ENCODE results near the gene IL1R1. TPM values are rescaled to one million over a fixed set of nuclear protein-coding genes. Genes with fewer than 3 reads are reported as not detected.

Gene IL1R1
- total RNA-seq, 1 experiment from 2014 or later = 0.39 TPM

DNA sequence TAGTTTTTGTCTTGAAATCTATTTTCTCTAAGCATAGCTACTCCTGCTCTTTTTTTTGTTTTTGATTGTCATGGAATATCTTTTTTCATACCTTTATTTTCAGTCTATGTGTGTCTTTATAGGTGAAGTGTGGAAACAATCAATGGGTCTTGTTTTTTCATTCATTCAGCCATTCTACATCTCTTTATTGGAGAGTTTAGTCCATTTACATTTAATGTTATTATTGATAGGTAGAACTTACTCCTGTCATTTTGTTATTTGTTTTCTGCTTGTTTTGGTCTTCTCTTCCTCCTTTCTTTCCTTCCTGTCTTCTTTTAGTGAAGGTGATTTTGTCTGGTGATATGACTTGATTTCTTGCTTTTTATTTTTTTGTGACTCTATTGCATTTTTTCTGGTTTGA, 62.1 kb downstream of the IL1R1 start:
- H3K23ac ChIP-seq (ENCODE audit: insufficient read length, low read depth, low read length) = no peak overlapping the region
- H3K4me1 ChIP-seq (ENCODE audit: insufficient read depth, low read length) = no peaks in the 10 kb centered on the region
- H3K4me2 ChIP-seq (ENCODE audit: insufficient read depth, insufficient read length, low read length) = no peak overlapping the region
- no peak overlapping the region for H4K91ac ChIP-seq (ENCODE audit: insufficient read length, low read depth, low read length)
- Mint-ChIP-seq H3K27ac (no peak overlapping the region), H3K36me3 (ENCODE audit: insufficient read depth in 1 of 3, low read depth in 3 of 3) (no peaks in the 10 kb centered on the region; a peak in 1 of 7 replicates), H3K9me3 (peaks cover 2 to 7% of the 10 kb centered on the region in 2 experiments; a peak in 2 of 5 replicates), H3K27me3 (ENCODE audit: low read depth) (no peaks in the 10 kb centered on the region; the same call in 1 of the 2 replicates), H3K4me1 (peaks cover 5 to 6% of the 10 kb centered on the region in 2 experiments), H3K4me3 (no peak overlapping the region)
- DNase-seq = no peak
- no peak overlapping the region for H2BK20ac ChIP-seq (ENCODE audit: low read depth, low read length, poor library complexity, severe bottlenecking)
- no peak overlapping the region for H3T11ph ChIP-seq (ENCODE audit: low read length)
- no peak overlapping the region for H4K5ac ChIP-seq (ENCODE audit: insufficient read length, low read depth, low read length)
- H2BK15ac ChIP-seq (ENCODE audit: low read depth, low read length) = no peak overlapping the region
- TF ChIP-seq CTCF (conservative IDR thresholded peaks at IDR 0.05) = no peak
- no peaks in the 10 kb centered on the region for H3K79me1 ChIP-seq (ENCODE audit: insufficient read depth, low read depth, low read length, poor library complexity, severe bottlenecking)
- H2AFZ ChIP-seq (ENCODE audit: low read length) = no peak overlapping the region
- H3K18ac ChIP-seq (ENCODE audit: insufficient read length, low read depth, low read length) = no peak overlapping the region
- no peak overlapping the region for H3K14ac ChIP-seq (ENCODE audit: insufficient read depth, low read length)
- H4K20me1 ChIP-seq (ENCODE audit: control insufficient read depth, insufficient read depth, insufficient read length) = no peaks in the 10 kb centered on the region
- no peak overlapping the region for H2AK5ac ChIP-seq (ENCODE audit: insufficient read length, low read length)
- H3K27ac ChIP-seq (ENCODE audit: insufficient read length, low read depth, low read length) = no peak overlapping the region
- no peak overlapping the region for H3K56ac ChIP-seq (ENCODE audit: insufficient read length, low read depth, low read length)
- no peaks in the 10 kb centered on the region for H3K27me3 ChIP-seq (ENCODE audit: insufficient read depth, low read length)
- no peaks in the 10 kb centered on the region for H3K23me2 ChIP-seq (ENCODE audit: insufficient read length, low read depth, low read length, poor library complexity, severe bottlenecking)
- H3K9me3 ChIP-seq (ENCODE audit: control insufficient read depth, low read depth, low read length) = no peaks in the 10 kb centered on the region
- no peak overlapping the region for H3K9ac ChIP-seq (ENCODE audit: extremely low read depth, insufficient read length, low read length)
- no peak overlapping the region for H2BK5ac ChIP-seq (ENCODE audit: insufficient read length, low read length)
- H3K79me2 ChIP-seq (ENCODE audit: insufficient read depth, low read length) = no peaks in the 10 kb centered on the region
- H4K8ac ChIP-seq (replicated peaks; ENCODE audit: insufficient read length, low read depth, low read length) = no peak overlapping the region
- no peak overlapping the region for H3K4ac ChIP-seq (ENCODE audit: low read depth, low read length)
- no peak overlapping the region for H2BK12ac ChIP-seq (ENCODE audit: insufficient read length, low read depth, low read length)
- H2BK120ac ChIP-seq (ENCODE audit: low read depth, low read length, poor library complexity, severe bottlenecking) = no peak overlapping the region
